Measurements from ENCODE around the gene ARHGAP24. TPM values are rescaled to one million over a fixed set of nuclear protein-coding genes. Genes with fewer than 3 reads are reported as not detected.

Gene ARHGAP24
- total and polyA plus RNA-seq, 2 donors (not counting 1 experiment from before 2014, with no cell fraction given), result 48.4 to 141 TPM

DNA sequence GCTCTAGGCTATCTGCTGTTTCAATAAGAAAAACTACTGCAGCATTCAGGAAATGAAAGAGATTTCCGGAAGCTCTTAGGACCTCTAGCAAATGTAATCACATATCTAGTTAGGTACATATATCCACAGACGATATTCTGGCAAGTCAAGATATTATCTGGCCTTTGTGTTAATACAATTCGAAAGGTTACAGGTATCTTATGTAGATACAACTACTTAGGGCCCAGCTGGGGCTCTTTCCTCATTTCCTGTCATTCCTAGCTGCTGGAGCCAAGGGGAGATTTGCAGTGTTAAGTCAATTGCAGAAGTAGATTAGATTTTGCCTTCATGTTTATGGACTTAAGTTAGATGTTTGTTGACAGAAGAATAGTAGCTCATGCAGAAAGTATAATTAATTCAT lies 299.5 kb downstream of the ARHGAP24 start:
- TF ChIP-seq EZH2 (IDR thresholded peaks at IDR 0.05; ENCODE audit: borderline replicate concordance, insufficient read depth, low read depth, low read length, poor library complexity, severe bottlenecking), result no peak
- TF ChIP-seq, protein P1, sequence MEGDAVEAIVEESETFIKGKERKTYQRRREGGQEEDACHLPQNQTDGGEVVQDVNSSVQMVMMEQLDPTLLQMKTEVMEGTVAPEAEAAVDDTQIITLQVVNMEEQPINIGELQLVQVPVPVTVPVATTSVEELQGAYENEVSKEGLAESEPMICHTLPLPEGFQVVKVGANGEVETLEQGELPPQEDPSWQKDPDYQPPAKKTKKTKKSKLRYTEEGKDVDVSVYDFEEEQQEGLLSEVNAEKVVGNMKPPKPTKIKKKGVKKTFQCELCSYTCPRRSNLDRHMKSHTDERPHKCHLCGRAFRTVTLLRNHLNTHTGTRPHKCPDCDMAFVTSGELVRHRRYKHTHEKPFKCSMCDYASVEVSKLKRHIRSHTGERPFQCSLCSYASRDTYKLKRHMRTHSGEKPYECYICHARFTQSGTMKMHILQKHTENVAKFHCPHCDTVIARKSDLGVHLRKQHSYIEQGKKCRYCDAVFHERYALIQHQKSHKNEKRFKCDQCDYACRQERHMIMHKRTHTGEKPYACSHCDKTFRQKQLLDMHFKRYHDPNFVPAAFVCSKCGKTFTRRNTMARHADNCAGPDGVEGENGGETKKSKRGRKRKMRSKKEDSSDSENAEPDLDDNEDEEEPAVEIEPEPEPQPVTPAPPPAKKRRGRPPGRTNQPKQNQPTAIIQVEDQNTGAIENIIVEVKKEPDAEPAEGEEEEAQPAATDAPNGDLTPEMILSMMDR (IDR thresholded peaks at IDR 0.05), result no peak
- Histone ChIP-seq H3K27ac (ENCODE audit: low read length in 2 of 2) (no peak overlapping the region), H3K27me3 (replicated peaks in 1 of 4; ENCODE audit: control extremely low read depth in 1 of 4, control insufficient read depth in 3 of 4, insufficient read depth in 4 of 4, low read length in 3 of 4) (no peaks in the 10 kb centered on the region), H2AFZ (ENCODE audit: insufficient read depth, low read depth, low read length, poor library complexity, severe bottlenecking) (no peak overlapping the region), H3K79me2 (ENCODE audit: control insufficient read depth, insufficient read depth, low read length) (peaks cover 43% of the 10 kb centered on the region), H3K4me3 (ENCODE audit: control extremely low read depth in 1 of 5, extremely low read depth in 1 of 5, insufficient read depth in 1 of 5, low read depth in 2 of 5, low read length in 4 of 5) (no peak overlapping the region), H3K36me3 (replicated peaks in 1 of 2; ENCODE audit: control extremely low read depth in 1 of 2, control insufficient read depth in 1 of 2, extremely low read depth in 1 of 2, insufficient read depth in 2 of 2, low read length in 1 of 2) (peaks cover 0 to 6% of the 10 kb centered on the region in 2 experiments), H3K4me2 (replicated peaks; ENCODE audit: low read depth, low read length, poor library complexity, severe bottlenecking) (no peak overlapping the region), H3K9me3 (ENCODE audit: control extremely low read depth in 1 of 3, control insufficient read depth in 2 of 3, insufficient read depth in 1 of 3, low read length in 2 of 3) (peaks cover 0 to 3% (median 3%) of the 10 kb centered on the region in 3 donors), H4K20me1 (ENCODE audit: control insufficient read depth, insufficient read depth, low read length, poor library complexity, severe bottlenecking) (no peaks in the 10 kb centered on the region), H3K9ac (ENCODE audit: low read length) (no peak overlapping the region), H3K4me1 (ENCODE audit: control insufficient read depth in 2 of 2, insufficient read depth in 2 of 2, low read length in 2 of 2) (peaks cover 20 to 37% of the 10 kb centered on the region in 2 donors)
- H3K4me3 Mint-ChIP-seq, result no peak overlapping the region
- intact Hi-C loops (cut with micrococcal nuclease), result loop anchor here (10.0 kb wide), 1 partner anchor 590 kb away; the partner anchor contains the start of gene MAPK10
- ChIA-PET CTCF (interaction anchor here (1.2 to 1.4 kb wide), 2 partner anchors 12 to 14 kb away, joined by 4 to 6 read pairs; no protein-coding TSS in a partner anchor), POLR2A (no interaction called here)
- no peaks in the 10 kb centered on the region for H3K27me3 Mint-ChIP-seq
- ATAC-seq (ENCODE audit: low read depth), result no peak
- peaks cover 4% of the 10 kb centered on the region for H3K9me3 Mint-ChIP-seq (ENCODE audit: insufficient read depth)
- H3K27ac Mint-ChIP-seq, result no peak overlapping the region
- WGBS (ENCODE audit: insufficient coverage), result no CpG with 5 or more reads among the region's 3 CpGs
- DNase-seq, result no peak
- H3K4me1 Mint-ChIP-seq, result peaks cover 45% of the 10 kb centered on the region

DNA sequence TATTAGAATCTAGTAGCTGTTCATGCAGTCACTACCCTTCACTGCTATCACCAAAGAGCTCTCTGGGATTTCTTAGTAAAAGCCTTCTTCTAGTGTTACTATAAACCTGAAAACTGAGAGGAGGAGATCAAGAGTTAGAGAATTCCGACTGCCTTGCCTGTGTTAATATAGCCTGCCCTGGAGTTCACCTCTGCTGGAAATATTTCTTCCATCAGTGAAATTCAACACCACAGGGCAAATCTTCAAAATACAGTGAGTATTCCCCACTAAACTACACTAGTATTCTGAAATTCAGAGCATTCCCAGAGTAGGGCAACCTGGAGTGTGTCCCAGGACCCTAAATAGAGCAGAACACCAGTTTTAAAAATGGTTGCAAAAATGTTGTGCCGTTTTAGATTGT lies 301.1 kb downstream of the ARHGAP24 start:
- WGBS (ENCODE audit: insufficient coverage), result 100% methylated on average over 1 of the region's 2 CpGs
- H3K4me1 Mint-ChIP-seq, result peaks cover 55% of the 10 kb centered on the region

More for the DNA sequence above, 301.1 kb downstream of the ARHGAP24 start:
- no peak overlapping the region for H3K27ac Mint-ChIP-seq
- Histone ChIP-seq H2AFZ (ENCODE audit: insufficient read depth, low read depth, low read length, poor library complexity, severe bottlenecking) (no peak overlapping the region), H3K4me1 (ENCODE audit: control insufficient read depth in 2 of 2, insufficient read depth in 2 of 2, low read length in 2 of 2) (peaks cover 29 to 45% of the 10 kb centered on the region in 2 donors), H3K79me2 (ENCODE audit: control insufficient read depth, insufficient read depth, low read length) (peaks cover 51% of the 10 kb centered on the region), H3K4me2 (replicated peaks; ENCODE audit: low read depth, low read length, poor library complexity, severe bottlenecking) (no peak overlapping the region), H3K27ac (ENCODE audit: low read length in 2 of 2) (peak overlapping the region in 1 of 2 donors; percentile 10), H4K20me1 (ENCODE audit: control insufficient read depth, insufficient read depth, low read length, poor library complexity, severe bottlenecking) (no peaks in the 10 kb centered on the region), H3K4me3 (ENCODE audit: control extremely low read depth in 1 of 5, extremely low read depth in 1 of 5, insufficient read depth in 1 of 5, low read depth in 2 of 5, low read length in 4 of 5) (no peak overlapping the region), H3K9me3 (ENCODE audit: control extremely low read depth in 1 of 3, control insufficient read depth in 2 of 3, insufficient read depth in 1 of 3, low read length in 2 of 3) (peaks cover 0 to 3% (median 3%) of the 10 kb centered on the region in 3 donors), H3K36me3 (replicated peaks in 1 of 2; ENCODE audit: control extremely low read depth in 1 of 2, control insufficient read depth in 1 of 2, extremely low read depth in 1 of 2, insufficient read depth in 2 of 2, low read length in 1 of 2) (peaks cover 0 to 6% of the 10 kb centered on the region in 2 experiments), H3K27me3 (replicated peaks in 1 of 4; ENCODE audit: control extremely low read depth in 1 of 4, control insufficient read depth in 3 of 4, insufficient read depth in 4 of 4, low read length in 3 of 4) (no peaks in the 10 kb centered on the region), H3K9ac (ENCODE audit: low read length) (no peak overlapping the region)
- no peak for TF ChIP-seq EZH2 (IDR thresholded peaks at IDR 0.05; ENCODE audit: borderline replicate concordance, insufficient read depth, low read depth, low read length, poor library complexity, severe bottlenecking)
- TF ChIP-seq, protein P1 (IDR thresholded peaks at IDR 0.05), result no peak
- DNase-seq (no peak), ATAC-seq (ENCODE audit: low read depth) (no peak)
- CTCF ChIA-PET, result interaction anchor here (1.1 kb wide), 1 partner anchor 8 kb away, joined by 3 read pairs; no protein-coding TSS in a partner anchor
- H3K4me3 Mint-ChIP-seq, result no peak overlapping the region
- H3K9me3 Mint-ChIP-seq (ENCODE audit: insufficient read depth), result peaks cover 4% of the 10 kb centered on the region
- intact Hi-C loops (cut with micrococcal nuclease), result loop anchor here (5.0 to 10.0 kb wide), 2 partner anchors 66 to 589 kb away; partner anchors contain the start of gene MAPK10
- no peaks in the 10 kb centered on the region for H3K27me3 Mint-ChIP-seq
- POLR2A ChIA-PET, result no interaction called here
